HG03354 (cell line): Measurements from ENCODE around the gene RALGAPB.
A peak's percentile ranks its signal among the peaks of the same experiment; 100 is the strongest.
"Not testable (repeated sequence)": the region's sequence is repeated elsewhere in the genome, so short reads cannot be mapped to it uniquely, and the experiment has no call there.

ENCODE experiments used
- ATAC-seq: cut with Tn5 transposase; IDR thresholded peaks from one replicate; pipeline ENCODE4 v1.9.1; 2021; ENCODE audit warnings: mild to moderate bottlenecking; ENCODE audit not compliant: unreplicated experiment, poor library complexity, severe bottlenecking

The RALGAPB gene

DNA sequence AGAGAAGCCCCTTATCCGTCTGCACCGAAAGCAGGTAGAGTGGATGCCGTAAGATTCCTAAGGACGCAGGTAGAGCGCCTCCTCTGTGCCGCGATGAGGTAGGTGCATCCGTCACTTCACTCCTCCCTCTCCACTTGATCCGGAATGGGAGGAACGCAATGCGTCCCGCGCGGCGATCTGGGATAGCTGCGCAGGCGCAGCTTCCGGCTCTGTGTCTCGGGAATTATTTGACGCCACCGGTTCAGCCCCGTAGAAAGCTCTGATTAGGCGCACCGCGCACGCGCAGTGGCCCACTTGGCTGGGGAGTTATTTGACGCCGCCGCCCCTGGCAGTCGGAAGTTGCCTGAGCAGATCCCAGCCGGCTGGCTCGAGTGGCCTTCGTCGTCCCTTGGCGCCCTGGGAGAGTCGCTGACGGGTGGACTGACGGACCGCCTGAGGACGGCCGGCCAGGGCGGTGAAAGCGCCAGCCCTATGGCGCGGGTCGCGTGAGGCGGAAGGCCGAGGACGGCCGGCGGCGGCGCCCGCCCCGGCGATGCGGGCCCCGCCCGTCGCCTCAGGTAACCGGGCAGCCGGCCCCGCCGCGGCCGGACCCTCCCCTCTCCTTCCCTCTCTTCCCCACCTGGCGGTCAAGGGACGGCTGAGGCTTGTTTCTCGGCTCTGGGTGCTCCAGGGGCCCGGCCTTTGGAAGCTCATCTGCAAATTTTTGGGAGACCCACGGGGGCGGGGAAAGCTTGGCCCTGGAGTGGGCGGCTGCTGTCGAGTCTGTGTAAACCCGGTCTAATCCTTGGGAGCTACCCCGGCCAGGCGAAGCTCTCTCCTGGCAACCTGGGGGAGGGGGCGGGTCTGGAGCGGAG, at the start of gene RALGAPB:
RALGAPB (plus strand) TSS at position 331 of the 854 bp plus-strand sequence. CDS start 15,590 bp downstream, outside the sequence.
- peak; percentile 93 for ATAC-seq

DNA sequence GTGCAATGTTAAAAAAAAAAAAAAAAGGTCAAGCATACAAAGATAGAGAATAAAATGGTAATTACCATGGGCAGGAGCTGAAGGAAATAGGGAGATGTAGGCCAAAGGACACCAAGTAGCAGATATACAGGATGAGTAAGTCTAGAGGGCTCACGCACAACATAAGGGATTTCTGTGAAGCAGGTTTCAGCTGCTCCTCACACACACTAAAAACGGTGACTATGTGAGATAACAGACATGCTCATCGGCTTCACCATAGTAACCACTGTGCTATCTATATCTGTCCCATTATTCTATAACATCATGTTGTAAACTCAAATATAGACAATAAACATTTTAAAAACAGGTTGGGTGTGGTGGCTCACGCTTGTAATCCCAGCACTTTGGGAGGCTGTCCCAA, 49.1 kb upstream of the RALGAPB start:
- no peak for ATAC-seq

DNA sequence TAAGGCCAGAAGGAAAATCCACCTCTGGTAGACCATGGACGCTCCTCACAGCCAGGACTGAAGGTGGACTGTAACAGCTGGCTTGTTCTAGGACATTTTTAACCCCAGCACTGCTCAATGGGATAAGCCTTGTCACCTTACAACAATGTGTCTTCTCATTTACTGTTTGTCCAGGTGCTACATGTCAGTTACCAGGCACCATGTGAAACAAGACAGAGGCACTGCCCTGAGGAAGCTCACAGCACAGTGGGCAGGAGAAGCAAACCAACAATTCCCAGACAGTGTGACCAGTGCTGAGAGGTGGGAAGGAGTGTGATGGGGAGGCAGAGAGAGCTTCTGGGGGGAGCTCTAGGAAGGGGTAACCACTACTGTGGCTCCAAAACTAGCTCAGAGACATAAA, 48.2 kb upstream of the RALGAPB start:
- ATAC-seq: no peak

DNA sequence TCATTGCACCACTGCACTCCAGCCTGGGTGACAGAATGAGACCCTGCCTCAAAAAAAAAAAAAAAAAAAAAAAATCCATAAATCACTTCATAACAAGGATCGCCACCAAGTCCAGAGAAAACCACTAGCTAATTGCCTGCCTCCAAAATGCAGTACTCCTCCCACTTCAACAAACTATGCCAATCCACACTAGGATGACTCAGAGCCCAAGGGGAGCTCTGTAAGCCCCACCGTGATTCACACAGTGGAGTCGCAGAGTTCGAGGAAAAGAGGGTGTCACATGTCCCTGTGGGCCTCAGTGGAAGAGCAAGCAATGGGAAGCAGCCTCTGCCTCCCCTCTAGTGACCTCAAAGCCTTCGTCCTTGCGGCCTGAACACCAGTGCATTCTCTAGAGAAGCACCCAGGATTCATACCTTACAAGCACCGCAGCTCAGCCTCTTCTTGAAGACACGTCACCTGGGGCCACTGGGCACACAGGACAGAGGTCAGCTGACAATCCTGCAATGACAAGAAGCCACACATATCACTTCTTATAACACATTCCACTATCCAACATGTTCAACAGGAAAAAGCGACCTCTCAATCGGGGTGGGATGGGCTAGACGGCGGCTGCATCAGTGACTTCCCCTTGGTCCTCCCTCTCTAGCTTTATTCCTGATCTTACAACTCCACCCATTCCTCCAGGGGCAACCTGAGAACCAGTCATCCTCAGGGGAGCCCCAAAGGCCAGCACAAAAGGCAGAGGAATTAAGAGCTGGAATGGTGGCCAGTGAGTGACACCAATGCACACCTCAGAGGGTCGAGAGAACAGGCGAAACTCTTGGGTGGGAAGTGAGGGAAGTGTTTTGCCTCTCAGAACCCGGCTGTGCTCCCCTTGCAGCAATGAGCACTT, 46.4 kb upstream of the RALGAPB start:
- ATAC-seq: no peak

DNA sequence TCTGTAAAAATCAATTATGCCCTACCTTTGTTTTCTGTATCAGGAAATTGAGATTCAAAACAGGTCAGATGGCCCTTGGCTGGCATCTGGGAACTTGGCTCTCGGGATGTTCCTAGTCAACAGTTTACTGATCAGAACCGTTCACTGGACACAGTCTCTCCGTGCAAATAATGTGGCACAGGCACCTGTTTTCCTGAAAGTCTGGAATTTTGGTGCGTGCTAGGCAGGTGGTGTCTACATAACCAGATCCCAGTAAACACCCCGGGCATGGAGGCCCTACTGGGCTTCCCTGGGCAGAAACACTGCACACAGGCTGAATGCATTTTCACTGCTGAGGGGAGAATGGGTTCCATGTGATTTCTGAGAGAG, 45.0 kb upstream of the RALGAPB start:
- no peak for ATAC-seq

DNA sequence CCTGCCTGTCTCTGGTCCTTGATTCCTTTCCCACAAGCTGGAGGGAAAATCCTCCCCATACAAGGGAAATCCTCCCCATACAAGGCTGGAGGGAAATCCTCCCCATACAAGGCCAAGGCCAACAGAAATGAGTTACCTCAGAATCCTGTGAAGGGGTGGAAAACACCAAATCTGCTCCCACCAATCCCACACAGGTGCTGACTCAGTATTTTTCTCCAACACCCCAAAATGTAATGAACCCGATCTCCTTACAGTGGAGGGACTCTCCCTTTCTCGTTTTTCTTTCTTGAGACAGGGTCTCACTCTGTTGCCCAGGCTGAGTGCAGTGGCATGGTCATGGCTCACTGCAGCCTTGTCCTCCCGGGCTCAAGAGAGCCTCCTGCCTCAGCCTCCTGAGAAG, 43.8 kb upstream of the RALGAPB start:
- no peak for ATAC-seq

DNA sequence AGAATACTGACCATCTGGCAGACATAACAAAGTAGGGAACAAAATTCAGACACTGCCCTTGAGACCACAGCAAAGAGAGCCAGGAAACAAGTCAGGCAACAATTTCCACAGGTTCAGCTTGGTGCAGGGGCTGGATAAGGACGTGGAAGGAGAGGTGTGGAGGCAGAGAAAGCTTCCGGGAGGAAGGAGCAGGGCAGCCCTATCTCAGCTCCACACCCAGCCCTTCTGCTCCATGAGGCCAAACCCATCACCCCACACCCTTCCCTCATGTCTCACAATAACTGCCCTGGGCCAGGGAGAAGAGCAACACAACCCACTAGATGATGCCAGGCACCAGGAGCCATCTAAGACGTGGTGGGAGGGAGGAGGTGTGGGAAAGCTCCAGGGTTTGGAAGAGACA, 43.3 kb upstream of the RALGAPB start:
- ATAC-seq: no peak

DNA sequence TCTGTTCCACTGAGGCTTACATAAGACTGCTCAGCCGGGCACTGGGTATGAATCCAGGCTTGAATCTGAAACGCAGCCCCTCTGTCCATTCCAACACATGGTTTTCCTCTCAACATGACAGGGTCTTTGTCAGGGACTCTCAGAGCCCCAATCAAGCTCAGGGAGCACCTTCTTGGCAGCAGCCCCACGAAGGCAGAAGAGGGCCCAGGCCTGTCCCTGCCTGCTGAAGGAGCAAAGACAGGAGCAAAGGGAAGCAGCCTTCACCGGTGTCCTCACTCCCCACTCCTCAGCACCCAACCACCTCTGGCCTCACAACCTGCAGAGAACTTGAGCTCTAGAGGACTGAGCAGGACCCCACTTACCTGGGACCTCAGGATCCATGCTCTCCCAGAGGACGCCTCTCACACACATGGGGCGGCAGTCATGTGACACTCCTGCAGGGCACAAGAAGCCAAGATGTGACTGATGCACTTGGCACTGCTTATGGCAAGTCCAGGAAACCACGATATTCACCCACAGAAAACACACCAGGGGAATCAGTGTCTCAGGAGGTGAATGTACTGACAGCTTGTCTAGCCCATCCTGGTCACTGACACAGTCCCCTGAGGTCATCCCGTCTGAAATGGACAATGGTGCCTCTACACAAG, 41.8 kb upstream of the RALGAPB start:
- no peak for ATAC-seq

DNA sequence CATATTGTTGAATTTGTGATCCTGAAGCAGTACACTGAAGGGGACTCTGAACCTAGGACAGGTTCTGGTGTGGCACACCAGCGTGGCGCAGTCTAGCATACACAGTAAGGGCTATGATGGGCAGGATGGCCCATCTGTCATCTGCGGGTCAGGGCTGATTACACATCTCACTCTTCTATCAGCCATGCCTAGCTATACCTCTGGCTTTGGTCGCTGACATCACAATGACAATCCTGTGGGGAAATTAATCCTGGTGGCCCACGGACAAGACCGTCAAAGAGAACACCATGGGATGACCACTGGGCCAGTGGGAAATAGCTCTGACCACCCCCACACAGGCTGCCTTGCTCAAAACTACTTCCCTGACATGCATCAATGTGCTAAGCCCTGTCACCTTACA, 40.4 kb upstream of the RALGAPB start:
- no peak for ATAC-seq

DNA sequence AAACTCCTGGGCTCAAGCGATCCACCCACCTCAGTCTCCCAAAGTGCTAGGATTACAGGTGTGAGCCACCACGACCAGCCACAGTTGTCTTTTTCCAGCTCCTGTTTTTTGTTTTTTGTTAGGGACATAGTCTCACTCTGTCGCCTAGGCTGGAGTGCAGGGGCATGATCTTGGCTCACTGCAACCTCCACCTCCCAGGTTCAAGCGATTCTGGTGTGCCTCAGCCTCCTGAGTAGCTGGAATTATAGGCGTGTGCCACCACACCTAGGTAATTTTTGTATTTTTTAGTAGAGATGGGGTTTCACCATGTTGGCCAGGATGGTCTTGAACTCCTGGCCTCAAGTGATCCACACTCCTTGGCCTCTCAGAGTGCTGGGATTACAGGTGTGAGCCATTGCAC, 39.8 kb upstream of the RALGAPB start:
- ATAC-seq: not testable (repeated sequence)

DNA sequence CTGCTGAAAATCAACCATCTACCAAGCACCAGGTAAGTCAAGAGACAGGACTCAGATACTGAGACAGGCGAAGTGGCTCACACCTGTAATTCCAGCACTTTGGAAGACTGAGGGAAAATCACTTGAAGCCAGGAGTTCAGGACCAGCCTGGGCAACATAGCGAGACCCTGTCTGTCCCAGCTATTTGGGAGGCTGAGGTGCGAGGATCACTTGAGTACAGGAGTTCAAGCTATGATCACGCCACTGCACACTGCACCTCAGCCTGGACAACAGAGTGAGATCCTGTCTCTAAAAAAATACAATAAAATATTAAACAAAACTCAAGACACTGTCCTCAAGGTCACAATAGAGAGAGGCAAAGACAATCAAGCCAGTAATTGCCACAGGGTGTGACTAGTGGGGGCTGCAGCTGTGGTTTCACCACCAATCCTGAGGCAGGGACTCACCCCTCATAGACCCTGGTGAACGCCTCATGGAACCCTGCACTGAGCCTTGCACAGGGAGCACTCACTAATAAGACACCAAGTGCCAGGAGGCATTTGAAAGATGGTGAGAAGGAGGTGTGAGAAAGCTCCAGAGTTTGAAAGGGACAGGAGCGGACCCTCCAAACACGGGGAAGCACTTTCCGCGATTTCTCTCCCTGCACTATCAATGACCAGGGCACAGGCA, 39.2 kb upstream of the RALGAPB start:
- ATAC-seq: no peak

DNA sequence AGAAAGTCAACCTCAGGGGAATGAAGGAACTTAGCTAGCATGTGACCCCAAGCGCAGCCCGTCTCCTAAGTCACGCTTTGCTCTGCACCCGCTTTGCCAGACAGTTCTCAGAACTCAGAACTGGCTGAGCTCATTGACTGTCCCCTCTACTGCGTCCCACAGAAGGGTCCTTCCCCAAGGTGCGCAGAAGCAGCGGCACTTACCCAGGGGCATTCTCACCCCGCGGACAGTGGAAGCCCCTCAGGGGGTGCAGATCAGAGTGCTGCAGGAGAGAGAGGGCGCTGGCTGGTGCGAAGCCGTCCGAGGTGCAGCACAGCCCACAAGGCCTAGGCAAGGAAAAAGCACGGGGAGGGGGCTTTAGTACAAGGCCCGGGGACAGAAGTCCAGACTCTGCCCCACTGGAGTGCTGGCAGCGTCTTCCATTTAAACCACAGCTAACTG, 38.3 kb upstream of the RALGAPB start:
- ATAC-seq: peak; percentile 32

DNA sequence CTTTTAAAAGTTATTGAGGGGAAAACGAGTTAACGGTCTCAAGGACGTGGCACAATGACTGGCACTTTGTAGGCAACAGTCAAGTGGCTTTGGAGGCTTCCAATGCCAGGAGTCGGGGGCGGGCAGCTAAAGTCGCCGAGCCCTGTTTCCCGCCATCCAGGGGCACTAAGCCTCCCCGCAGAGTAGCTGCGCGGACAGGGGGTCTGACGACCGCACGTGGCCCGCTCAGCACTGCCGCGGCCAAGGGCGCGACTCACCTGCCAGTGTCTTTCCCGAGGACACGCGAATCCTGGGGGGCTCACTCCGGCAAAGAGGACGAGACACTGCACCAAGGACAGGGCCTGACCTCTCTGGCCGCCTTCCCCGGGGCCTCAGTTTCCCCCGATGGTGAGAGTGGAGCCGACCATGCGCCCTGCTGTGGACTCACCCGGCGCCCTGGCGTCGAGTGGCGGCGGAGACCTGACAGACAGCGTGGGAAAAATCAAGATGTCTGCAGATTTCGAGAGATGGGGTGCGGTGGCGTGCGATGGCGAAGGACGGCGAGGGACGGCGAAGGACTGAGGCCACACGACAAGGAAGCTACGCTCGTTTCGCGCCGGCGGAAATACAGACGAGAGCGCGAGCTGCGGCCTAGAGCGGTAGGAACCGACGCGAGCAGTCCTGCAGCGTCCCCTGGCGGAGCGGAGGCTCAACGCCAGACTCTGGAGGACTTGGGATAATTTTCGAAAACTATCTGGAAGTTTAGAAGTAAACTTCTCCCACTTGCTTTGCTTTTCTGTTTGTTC, 37.7 kb upstream of the RALGAPB start, which contains the start of gene SNHG17:
SNHG17 (minus strand) TSS at position 559 of the 785 bp plus-strand sequence.
- ATAC-seq: peak; percentile 69

DNA sequence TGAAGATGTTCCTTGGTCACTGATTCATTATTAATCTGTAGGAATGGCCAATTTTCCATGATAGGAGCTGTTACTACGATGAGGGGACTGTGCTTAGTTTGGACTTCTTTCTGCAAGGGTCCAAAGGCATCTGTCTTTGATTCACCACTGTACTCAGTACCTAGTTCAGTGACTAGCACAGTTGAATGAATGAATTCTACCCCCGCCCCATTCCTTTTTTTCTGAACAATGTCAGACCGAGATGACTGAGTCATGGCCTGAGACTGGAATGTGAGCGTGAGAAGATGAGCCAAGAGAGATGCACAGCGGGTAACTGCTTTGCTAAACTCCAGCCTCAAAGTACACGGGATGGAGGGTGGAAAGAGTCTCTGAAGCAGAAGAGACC, 37.1 kb upstream of the RALGAPB start:
- ATAC-seq: no peak

DNA sequence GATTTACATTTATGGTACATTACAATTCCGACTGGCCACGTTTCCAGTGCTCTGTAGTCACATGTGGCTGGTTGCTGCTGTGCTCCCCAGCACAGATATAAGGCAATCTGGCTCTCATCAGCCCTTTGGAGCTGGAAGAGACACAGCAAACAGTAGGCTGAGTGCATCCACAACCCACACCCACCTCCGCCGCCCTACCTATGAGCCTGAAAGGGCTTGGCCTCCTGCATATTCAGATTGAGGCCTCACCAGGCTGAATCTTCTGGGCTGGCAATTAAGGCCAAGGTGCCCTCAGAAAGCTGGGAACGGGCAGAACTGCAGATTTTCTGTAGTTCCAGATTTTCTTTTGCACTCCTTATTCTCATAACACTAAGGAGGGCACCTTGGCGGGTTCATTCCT, 34.8 kb upstream of the RALGAPB start:
- ATAC-seq: no peak

DNA sequence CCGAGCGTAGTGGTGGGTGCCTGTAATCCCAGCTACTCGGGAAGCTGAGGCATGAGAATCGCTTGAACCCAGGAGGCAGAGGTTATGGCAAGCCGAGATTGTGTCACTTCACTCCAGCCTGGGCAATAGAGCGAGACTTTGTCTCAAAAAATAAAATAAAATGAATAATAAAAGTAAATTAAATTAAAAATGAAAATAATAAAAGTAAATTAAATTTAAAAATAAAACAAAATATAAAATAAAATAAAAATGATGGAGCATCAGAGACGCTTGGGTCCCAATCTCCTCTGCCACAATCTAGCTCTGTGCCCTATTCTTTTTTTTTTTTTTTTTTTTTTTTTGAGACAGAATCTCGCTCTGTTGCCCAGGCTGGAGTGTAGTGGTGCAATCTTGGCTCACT, 31.5 kb upstream of the RALGAPB start:
- ATAC-seq: not testable (repeated sequence)

DNA sequence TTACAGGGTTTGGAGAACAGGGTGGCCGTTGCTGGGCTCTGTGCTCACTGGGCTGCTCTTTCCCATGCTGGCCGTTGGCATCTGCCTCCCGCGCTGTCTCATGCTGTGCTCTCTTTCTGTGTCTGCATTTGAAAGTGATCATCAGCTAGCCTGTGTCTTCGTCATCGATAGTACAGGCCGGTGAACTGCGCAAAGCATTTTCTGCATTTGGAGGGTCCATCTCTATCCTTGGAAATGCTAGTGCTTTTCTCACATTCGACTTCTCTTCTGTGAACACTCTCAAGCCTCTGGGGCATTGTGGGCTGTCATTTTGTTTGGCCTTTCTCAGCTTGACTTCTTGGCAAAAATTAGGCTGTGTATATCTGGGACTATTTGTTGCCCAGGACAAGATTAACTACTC, 30.7 kb upstream of the RALGAPB start:
- ATAC-seq: no peak

DNA sequence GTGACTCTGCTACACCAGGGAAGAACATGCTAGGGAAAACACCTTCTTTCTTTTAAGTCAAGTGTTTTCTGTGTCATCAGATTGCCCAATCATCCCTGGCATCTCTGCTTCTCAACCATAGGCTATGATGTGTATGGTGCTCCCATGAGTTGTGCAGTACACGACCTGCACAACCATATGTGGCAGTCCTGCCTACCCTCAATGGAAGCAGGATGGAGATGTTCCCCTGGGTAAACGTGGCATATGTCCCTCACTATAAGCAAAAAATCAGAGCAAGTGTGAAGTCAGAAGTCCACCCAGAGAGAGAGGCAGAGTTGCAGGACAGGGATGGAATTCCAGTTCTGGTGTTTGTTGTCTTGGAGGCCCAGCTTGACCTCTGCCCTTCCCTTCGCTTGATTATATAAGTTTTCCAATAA, 27.3 kb upstream of the RALGAPB start:
- ATAC-seq: no peak

DNA sequence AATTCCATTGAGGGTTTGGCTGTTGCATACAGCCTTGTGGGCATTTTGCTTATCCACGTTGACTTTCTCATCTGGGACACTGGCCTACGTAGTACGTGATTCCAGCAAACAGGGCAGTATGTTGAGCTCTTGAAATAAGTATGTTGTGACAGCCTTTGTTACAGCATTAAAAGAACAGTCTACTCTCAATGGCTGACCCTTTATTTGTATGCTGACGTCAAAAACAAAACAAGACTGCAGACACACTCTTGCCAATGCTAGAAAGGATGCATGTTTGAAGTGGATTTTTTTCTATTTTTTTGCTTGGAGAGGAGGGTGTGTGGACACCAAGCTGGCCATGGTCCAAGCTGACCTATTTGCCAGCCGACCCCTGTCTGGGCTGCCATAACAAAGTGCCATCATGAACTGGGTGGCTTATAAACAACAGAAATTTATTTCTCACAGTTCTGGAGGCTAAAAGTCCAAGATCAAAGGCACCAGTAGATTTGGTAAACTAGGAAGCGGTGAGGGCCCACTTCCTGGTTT, 26.7 kb upstream of the RALGAPB start:
- ATAC-seq: no peak
